KOPT-K1 (cell line): ENCODE results near the gene OR10V1.
"Not testable (repeated sequence)": the region's sequence is repeated elsewhere in the genome, so short reads cannot be mapped to it uniquely, and the experiment has no call there.

Experiments
- H3K27ac ChIP-seq: fragments of 200-600 bp; sonication (generic); 2 replicates; pipeline ENCODE4 v1.5.1; 2016; ENCODE audit warnings: antibody characterized with exemption, mild to moderate bottlenecking, low read depth, low read length; ENCODE audit not compliant: poor library complexity, severe bottlenecking
- H3K36me3 ChIP-seq: fragments of 200-600 bp; sonication (generic); 2 replicates; pipeline ENCODE4 v1.5.1; 2017; ENCODE audit warnings: antibody characterized with exemption, mild to moderate bottlenecking, low read length, moderate library complexity; ENCODE audit not compliant: insufficient read depth
- H3K9me3 ChIP-seq: fragments of 200-600 bp; sonication (generic); 2 replicates; pipeline ENCODE4 v1.5.1; 2017; ENCODE audit warnings: antibody characterized with exemption, low read length, mild to moderate bottlenecking; ENCODE audit not compliant: insufficient read depth, poor library complexity, severe bottlenecking

OR10V1 gene

GRCh38 chr11:59728913-59729312, 15.3 kb upstream of the OR10V1 start:
- Histone ChIP-seq H3K9me3 (no peaks in the 10 kb centered on the region), H3K36me3 (no peaks in the 10 kb centered on the region), H3K27ac (no peak overlapping the region)

- Histone ChIP-seq H3K36me3 (no peaks in the 10 kb centered on the region), H3K9me3 (no peaks in the 10 kb centered on the region), H3K27ac (no peak overlapping the region)
Observed at GRCh38 chr11:59728154-59728553, 14.5 kb upstream of the OR10V1 start.

GRCh38 chr11:59727426-59727825, 13.8 kb upstream of the OR10V1 start:
- H3K36me3 ChIP-seq: no peaks in the 10 kb centered on the region
- no peaks in the 10 kb centered on the region for H3K9me3 ChIP-seq
- no peak overlapping the region for H3K27ac ChIP-seq

- Histone ChIP-seq H3K9me3 (no peaks in the 10 kb centered on the region), H3K36me3 (no peaks in the 10 kb centered on the region), H3K27ac (no peak overlapping the region)
Observed at GRCh38 chr11:59724066-59724465, 10.4 kb upstream of the OR10V1 start.

GRCh38 chr11:59719556-59719955, 5.9 kb upstream of the OR10V1 start:
- Histone ChIP-seq H3K36me3 (no peaks in the 10 kb centered on the region), H3K9me3 (no peaks in the 10 kb centered on the region), H3K27ac (no peak overlapping the region)

- H3K9me3 ChIP-seq: no peaks in the 10 kb centered on the region
- H3K36me3 ChIP-seq: no peaks in the 10 kb centered on the region
- no peak overlapping the region for H3K27ac ChIP-seq
Observed at GRCh38 chr11:59716051-59716450, 2.4 kb upstream of the OR10V1 start.

GRCh38 chr11:59710136-59710847, 3.4 kb downstream of the OR10V1 start:
- no peak overlapping the region for H3K27ac ChIP-seq
- H3K36me3 ChIP-seq: no peaks in the 10 kb centered on the region
- no peaks in the 10 kb centered on the region for H3K9me3 ChIP-seq

- Histone ChIP-seq H3K36me3 (no peaks in the 10 kb centered on the region), H3K27ac (no peak overlapping the region), H3K9me3 (no peaks in the 10 kb centered on the region)
Observed at GRCh38 chr11:59708537-59708936, 5.1 kb downstream of the OR10V1 start.

GRCh38 chr11:59707371-59707770, 6.3 kb downstream of the OR10V1 start:
- Histone ChIP-seq H3K36me3 (no peaks in the 10 kb centered on the region), H3K27ac (no peak overlapping the region), H3K9me3 (no peaks in the 10 kb centered on the region)

GRCh38 chr11:59706518-59707285, 6.9 kb downstream of the OR10V1 start:
- H3K27ac ChIP-seq: no peak overlapping the region

GRCh38 chr11:59705294-59705693, 8.4 kb downstream of the OR10V1 start:
- Histone ChIP-seq H3K27ac (no peak overlapping the region), H3K36me3 (no peaks in the 10 kb centered on the region), H3K9me3 (no peaks in the 10 kb centered on the region)

More at GRCh38 chr11:59706518-59707285, 6.9 kb downstream of the OR10V1 start:
- Histone ChIP-seq H3K9me3 (no peaks in the 10 kb centered on the region), H3K36me3 (no peaks in the 10 kb centered on the region)

- H3K36me3 ChIP-seq, H3K27ac ChIP-seq: not testable (repeated sequence)
Observed at GRCh38 chr11:59703515-59703914, 10.1 kb downstream of the OR10V1 start.

GRCh38 chr11:59700157-59700556, 13.5 kb downstream of the OR10V1 start:
- H3K27ac ChIP-seq, H3K9me3 ChIP-seq, H3K36me3 ChIP-seq: not testable (repeated sequence)

More at GRCh38 chr11:59703515-59703914, 10.1 kb downstream of the OR10V1 start:
- H3K9me3 ChIP-seq: not testable (repeated sequence)

GRCh38 chr11:59698506-59698905, 15.1 kb downstream of the OR10V1 start:
- Histone ChIP-seq H3K9me3 (peaks cover 5% of the 10 kb centered on the region), H3K27ac (no peak overlapping the region), H3K36me3 (no peaks in the 10 kb centered on the region)

- Histone ChIP-seq H3K27ac (no peak overlapping the region), H3K9me3 (peaks cover 4% of the 10 kb centered on the region), H3K36me3 (no peaks in the 10 kb centered on the region)
Observed at GRCh38 chr11:59692915-59693314, 20.7 kb downstream of the OR10V1 start.

- Histone ChIP-seq H3K36me3 (no peaks in the 10 kb centered on the region), H3K9me3 (peaks cover 4% of the 10 kb centered on the region), H3K27ac (no peak overlapping the region)
Observed at GRCh38 chr11:59691156-59691555, 22.5 kb downstream of the OR10V1 start.
